ENCODE results near the gene PRIMA1. TPM values are rescaled to one million over a fixed set of nuclear protein-coding genes. Genes with fewer than 3 reads are reported as not detected.

Gene PRIMA1
- polyA plus RNA-seq, 3 donors, result 0.69 to 7.9 (median 3.4) TPM

- 79 to 89% (median 88%) methylated on average over 26 of the region's 26 CpGs for WGBS, 3 donors
- H3K27ac ChIP-seq (ENCODE audit: low read depth, low read length), result no peak overlapping the region
Observed at GRCh38 chr14:93743270-93744060, 44.8 kb downstream of the PRIMA1 start.

DNA sequence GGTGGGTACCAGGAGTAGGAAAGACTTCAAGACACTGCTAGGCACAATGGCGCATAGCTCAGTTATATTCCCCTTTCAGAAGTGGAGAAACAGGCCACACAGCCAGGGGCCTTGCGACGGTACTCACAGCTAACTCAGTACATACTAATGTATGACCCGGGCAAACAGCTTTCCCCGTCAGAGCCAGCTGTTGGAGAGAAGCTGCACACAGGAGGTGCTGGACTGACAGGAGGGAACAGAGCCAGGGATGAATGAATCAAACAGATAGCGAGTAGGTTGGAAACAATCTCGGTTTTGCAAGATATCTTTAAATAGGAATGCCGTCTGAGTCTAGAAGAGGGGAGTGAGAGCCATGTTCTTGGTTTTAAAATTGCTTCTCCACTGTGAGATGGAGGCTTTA is 45.5 kb downstream of the PRIMA1 start:
- H3K27ac ChIP-seq (ENCODE audit: low read depth, low read length), result no peak overlapping the region
- 67 to 82% (median 72%) methylated on average over 8 of the region's 8 CpGs for WGBS, 3 donors

DNA sequence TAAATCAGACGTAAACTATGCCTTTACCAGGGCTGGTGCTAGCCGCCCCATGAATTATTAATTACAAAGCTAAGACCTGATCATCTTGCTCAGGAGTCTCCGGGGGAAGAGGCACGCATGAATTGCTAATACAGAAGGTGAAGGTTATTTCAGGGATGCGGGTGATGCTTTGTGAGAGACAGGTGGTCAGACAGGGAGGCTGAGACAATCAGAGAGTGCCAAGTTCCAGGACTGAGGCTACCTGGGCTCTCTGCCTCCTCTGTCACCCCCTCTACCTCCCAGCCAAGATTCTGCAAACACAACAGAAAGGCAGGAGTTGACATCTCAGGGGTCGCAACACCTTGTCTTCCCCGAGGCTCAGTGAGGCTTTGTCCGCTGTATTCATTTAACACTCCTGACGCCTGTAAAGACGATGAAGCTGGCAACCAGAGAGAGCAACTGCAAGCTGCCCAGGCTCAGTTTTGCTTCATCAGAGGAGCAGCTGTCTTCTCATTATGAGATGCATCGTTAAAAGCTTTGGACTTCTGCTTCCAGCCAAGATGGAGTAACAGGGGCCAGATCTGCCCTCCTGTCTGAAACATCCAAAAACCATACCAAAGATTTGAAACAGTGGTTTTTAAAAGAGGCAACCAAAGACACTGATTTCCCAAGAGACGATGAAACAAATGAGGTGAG is 46.6 kb downstream of the PRIMA1 start:
- no peak overlapping the region for H3K27ac ChIP-seq (ENCODE audit: low read depth, low read length)
- WGBS, 3 donors, result 77 to 91% (median 88%) methylated on average over 12 of the region's 12 CpGs

- H3K27ac ChIP-seq (ENCODE audit: low read depth, low read length), result no peak overlapping the region
- WGBS, 3 donors, result 54 to 62% (median 56%) methylated on average over 11 of the region's 11 CpGs
Observed at GRCh38 chr14:93737634-93738033, 50.7 kb downstream of the PRIMA1 start.

- H3K27ac ChIP-seq (ENCODE audit: low read depth, low read length), result no peak overlapping the region
- 62 to 83% (median 82%) methylated on average over 7 to 10 of the region's 10 CpGs for WGBS, 3 donors
Observed at GRCh38 chr14:93736378-93737014, 51.8 kb downstream of the PRIMA1 start.

DNA sequence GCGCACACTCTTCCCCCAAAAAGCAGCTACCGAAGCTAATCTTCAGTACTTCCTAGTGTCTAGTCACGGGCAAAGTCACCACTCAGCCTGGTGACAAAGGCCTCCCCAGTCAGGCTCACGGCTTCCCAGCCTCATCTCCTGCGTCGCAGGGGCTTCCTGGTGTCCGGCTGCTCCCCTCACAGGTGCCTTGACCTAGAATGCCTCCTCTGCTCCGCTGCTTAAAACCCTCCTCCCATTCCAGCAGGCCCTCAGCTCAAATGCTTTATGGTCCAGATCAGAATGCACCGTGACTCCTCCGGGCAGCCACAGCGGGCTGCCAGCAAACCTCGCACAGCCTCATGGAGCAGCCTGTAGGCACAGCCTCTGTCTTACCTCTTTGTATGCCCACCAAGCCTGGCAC is 53.1 kb downstream of the PRIMA1 start:
- WGBS, 3 donors, result 80 to 89% (median 89%) methylated on average over 12 of the region's 12 CpGs

DNA sequence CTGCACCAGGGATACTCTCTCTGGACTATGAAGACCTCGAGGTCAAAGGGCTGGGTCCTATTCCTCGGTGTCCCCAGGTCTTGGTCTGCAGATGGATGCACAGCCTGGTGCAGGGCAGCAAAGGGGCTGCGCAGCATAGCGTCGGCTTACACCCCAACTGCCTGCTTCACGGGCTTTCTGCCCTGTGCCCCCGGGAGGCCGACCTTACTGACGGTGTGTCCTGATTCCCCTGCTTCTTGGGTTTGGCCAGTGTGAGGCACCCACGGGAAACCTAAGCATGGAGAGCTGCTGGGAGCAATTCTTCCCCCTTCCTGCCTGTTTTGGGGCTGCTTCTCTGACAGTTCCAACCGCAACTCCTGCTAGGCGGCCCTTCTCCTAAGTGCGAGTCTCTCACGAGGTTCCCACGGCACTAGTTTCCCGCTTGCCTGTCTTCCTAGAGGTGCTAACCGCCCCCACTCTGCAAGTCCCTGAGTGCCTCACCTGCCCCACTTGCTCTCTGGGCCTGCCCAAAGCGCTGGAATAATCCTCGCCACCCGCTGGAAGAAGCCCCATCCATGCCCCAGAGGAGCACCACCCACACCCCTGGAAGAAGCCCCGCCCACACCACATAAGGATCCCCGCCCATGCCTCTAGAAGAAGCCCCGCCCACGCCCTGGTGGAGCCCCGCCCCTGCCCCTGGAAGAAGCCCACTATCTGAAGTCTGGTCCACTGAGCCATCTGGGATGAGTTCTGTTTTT is 54.0 kb downstream of the PRIMA1 start:
- 77 to 86% (median 85%) methylated on average over 24 to 25 of the region's 25 CpGs for WGBS, 3 donors
- no peak overlapping the region for H3K27ac ChIP-seq (ENCODE audit: low read depth, low read length)

More for the DNA sequence above, 53.1 kb downstream of the PRIMA1 start:
- H3K27ac ChIP-seq (ENCODE audit: low read depth, low read length), result no peak overlapping the region

DNA sequence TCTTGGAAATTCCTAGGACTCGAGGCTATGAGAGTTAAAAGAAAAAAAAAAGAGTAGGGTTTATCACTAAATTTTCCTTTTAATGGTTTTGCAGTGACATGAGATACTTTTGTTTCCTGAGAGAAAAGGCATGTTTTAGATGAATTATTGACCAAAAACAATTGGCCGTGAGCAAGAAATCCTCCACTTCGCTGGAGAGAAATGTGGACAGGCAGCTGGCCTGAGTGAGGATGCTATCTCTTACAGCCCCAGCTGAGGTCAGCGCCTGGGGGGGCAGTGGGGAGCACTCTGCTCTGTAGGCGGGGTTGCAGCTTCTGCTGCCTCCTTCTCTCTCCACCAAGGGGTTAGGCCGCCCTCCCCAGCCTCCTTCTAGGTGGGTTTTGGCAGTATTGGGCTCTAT is 54.7 kb downstream of the PRIMA1 start:
- no peak overlapping the region for H3K27ac ChIP-seq (ENCODE audit: low read depth, low read length)
- WGBS, 3 donors, result 64 to 68% (median 66%) methylated on average over 6 of the region's 6 CpGs

GRCh38 chr14:93733231-93733630 is 55.1 kb downstream of the PRIMA1 start:
- 50 to 69% (median 61%) methylated on average over 11 of the region's 11 CpGs for WGBS, 3 donors
- no peak overlapping the region for H3K27ac ChIP-seq (ENCODE audit: low read depth, low read length)

GRCh38 chr14:93732524-93732923 is 55.8 kb downstream of the PRIMA1 start:
- WGBS, 3 donors, result 84 to 91% (median 85%) methylated on average over 10 of the region's 10 CpGs
- no peak overlapping the region for H3K27ac ChIP-seq (ENCODE audit: low read depth, low read length)

DNA sequence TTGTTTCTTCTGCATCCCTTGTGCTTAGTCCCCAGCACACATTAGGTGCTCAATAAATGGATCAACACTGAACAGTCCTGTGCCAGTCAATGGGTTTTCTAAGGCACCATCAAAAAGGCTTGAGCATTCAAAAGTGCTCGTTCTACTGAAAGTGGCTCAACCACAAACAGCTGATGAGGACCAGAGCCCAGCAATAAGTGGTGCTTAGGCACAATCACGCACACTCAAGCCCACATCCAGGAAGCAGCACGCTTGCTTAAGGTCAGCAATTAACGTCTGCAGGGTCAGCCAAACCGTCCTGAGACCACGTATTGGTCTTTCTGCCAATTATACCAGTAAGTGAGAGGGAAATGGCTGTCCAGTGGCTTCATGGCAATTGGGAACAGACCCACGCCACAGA is 56.5 kb downstream of the PRIMA1 start:
- no peak overlapping the region for H3K27ac ChIP-seq (ENCODE audit: low read depth, low read length)
- 46 to 62% (median 49%) methylated on average over 7 of the region's 7 CpGs for WGBS, 3 donors

- 81 to 89% (median 87%) methylated on average over 10 of the region's 10 CpGs for WGBS, 3 donors
- H3K27ac ChIP-seq (ENCODE audit: low read depth, low read length), result no peak overlapping the region
Observed at GRCh38 chr14:93729993-93730392, 58.3 kb downstream of the PRIMA1 start.

DNA sequence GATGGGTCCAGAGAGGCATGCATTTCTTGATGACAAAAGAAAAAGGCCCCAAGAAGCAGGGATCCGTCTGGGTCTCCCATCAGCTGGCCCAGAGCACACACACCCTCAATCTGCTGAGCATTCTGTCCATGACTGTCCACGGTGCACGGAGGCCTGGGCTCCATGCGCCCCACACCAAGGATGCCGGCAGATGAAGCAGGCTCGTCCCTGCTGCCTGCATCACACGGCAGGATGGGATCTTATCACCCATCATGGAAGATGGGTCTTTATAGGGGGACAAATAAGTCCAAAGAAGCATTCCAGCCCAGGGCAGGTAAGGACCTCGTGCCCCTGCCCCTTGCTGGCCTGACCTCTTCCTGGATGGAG is 59.7 kb downstream of the PRIMA1 start:
- WGBS, 3 donors, result 86 to 92% (median 90%) methylated on average over 8 of the region's 8 CpGs
- no peak overlapping the region for H3K27ac ChIP-seq (ENCODE audit: low read depth, low read length)

GRCh38 chr14:93727917-93728650 is 60.2 kb downstream of the PRIMA1 start:
- WGBS, 3 donors, result 85 to 93% (median 91%) methylated on average over 19 of the region's 19 CpGs

GRCh38 chr14:93727039-93727740 is 61.1 kb downstream of the PRIMA1 start:
- 74 to 82% (median 81%) methylated on average over 23 of the region's 23 CpGs for WGBS, 3 donors

More at GRCh38 chr14:93727917-93728650, 60.2 kb downstream of the PRIMA1 start:
- no peak overlapping the region for H3K27ac ChIP-seq (ENCODE audit: low read depth, low read length)

DNA sequence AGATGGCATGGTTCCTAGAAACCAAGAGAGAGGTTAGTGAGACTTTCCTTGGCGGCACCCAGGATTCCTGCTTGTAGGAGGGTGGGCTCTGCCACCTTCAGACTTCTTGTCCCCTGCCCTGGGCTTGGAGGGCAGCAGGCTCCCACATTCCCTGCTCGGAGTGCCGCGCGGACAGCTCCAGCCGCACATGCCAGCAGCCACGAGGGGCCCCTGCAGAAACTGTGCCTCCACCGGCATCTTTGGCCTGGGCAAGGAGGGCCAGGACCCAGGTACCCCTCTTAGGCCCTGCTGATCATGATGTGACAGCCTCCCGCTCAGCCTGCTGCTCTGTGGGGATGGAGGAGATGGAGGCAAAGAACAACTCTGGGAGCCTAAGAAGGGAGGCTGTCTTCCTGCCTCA is 62.3 kb downstream of the PRIMA1 start:
- 87 to 94% (median 91%) methylated on average over 3 to 9 of the region's 9 CpGs for WGBS, 3 donors
- no peak overlapping the region for H3K27ac ChIP-seq (ENCODE audit: low read depth, low read length)

More at GRCh38 chr14:93727039-93727740, 61.1 kb downstream of the PRIMA1 start:
- no peak overlapping the region for H3K27ac ChIP-seq (ENCODE audit: low read depth, low read length)

GRCh38 chr14:93725002-93725582 is 63.2 kb downstream of the PRIMA1 start:
- H3K27ac ChIP-seq (ENCODE audit: low read depth, low read length), result no peak overlapping the region
- WGBS, 3 donors, result 61 to 83% (median 79%) methylated on average over 21 of the region's 21 CpGs
